ENCODE results near the gene COL26A1.

DNA sequence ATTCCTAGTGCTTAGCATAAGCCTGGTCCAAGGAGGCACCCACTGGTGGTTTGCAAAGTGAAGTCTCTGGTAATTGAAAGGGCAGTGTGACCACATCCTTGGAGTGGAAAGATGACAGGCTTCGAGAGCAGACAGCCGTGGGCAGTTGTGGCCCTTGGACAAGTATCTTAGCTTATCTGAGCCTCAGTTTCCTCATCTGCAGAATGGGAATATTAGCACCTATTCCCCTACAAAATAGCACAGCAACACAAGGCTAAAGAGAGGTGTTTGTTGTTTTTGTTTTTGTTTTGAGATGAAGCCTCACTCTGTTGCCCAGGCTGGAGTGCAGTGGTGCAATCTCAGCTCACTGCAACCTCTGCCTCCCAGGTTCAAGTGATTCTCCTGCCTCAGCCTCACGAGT, 237.1 kb downstream of the COL26A1 start:
- TF ChIP-seq CTCF (IDR thresholded peaks at IDR 0.05) (no peak), POLR2A (IDR thresholded peaks at IDR 0.05) (no peak), EP300 (IDR thresholded peaks at IDR 0.05) (no peak)
